ENCODE measurements around the gene DUS1L. TPM values are rescaled to one million over a fixed set of nuclear protein-coding genes. Genes with fewer than 3 reads are reported as not detected.

The DUS1L gene
- polyA plus RNA-seq, 1 donor, result 90.4 TPM

DNA sequence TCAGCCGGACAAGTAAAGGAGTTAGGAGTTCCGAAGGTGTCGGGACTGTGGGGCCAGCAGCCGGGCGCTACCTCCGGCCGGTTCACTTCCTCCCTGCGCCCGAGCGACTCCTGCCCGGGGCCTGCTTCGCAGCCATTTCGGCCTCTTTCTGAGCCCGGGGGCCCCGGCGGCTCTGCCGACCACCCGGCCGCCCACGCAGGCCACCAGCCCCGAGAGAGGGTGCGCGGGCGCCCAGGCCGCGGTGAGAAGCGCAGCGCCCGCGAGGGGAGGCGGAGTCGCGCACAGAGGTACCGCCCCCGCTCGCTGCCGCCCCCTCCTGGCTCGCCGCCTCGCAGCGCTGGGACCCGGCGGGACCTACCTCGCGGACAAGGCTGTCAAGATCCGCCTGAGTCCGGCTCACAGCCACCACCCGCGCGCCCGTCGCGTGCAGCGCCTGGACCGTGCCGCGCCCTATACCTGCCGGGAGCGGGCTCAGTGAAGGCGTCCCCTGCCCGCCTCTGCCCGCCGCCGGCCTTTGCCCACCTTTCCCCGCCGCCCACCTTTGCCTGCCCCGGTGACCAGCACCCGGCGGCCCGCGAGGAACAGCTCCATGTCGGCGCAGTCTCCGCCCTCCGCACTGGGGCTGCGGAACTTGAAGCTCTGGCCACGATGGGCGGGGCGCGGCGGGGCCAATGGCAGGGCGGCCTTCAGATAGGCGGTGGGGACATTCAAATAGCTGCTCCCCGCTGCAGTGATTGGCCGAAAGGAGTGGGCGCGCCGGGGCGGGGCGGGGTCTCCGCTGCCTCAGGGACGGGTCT, 28.3 kb downstream of the DUS1L start, which contains the start of gene DCXR:
TSS of gene DCXR (minus strand) at position 606 of the 797 bp plus-strand sequence. CDS start at position 591, 15 bp downstream.
- no CpG with 5 or more reads among the region's 92 CpGs for WGBS (ENCODE audit: insufficient coverage, low lambda C conversion rate)
- H3K27ac ChIP-seq (ENCODE audit: low read length), result peak within 1 kb of the TSS; percentile 95
- peaks cover under 1% of the 10 kb centered on the region for H3K9me3 ChIP-seq (ENCODE audit: control insufficient read depth, low read depth, low read length)
- H3K4me1 ChIP-seq (ENCODE audit: control insufficient read depth, insufficient read depth, low read length), result peaks cover 20% of the 10 kb centered on the region
- peak; percentile 95 to 98 for DNase-seq
- H3K27me3 ChIP-seq (ENCODE audit: control insufficient read depth, insufficient read depth, low read length), result peaks cover 3% of the 10 kb centered on the region
- peaks cover 4% of the 10 kb centered on the region for H3K36me3 ChIP-seq (ENCODE audit: control insufficient read depth, insufficient read depth, low read length)
- peak within 1 kb of the TSS; percentile 79 for H3K4me3 ChIP-seq (ENCODE audit: low read length)

DNA sequence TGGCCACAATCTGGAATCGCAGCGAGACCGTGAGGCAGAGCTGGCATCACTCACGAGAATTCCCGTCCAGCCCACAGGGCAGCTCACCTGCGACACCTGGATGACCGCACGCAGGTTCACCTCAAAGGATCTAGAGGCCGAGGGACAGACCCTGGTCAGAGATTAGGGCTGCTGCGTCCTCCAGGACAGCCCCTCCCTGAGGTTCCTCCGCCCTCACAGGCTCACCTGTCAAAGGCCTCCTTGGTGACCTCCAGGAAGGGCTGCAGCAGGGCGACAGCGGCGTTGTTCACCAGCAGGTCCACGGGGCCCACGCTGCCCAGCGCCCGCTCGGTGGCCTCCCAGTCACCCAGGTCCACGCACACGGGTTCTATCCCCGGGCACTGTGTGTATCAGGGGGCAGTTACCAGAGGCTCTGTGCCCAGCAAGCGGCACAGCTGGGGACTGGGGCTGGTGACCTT, 28.9 kb downstream of the DUS1L start:
- Histone ChIP-seq H3K36me3 (ENCODE audit: control insufficient read depth, insufficient read depth, low read length) (peaks cover 4% of the 10 kb centered on the region), H3K4me1 (ENCODE audit: control insufficient read depth, insufficient read depth, low read length) (peaks cover 23% of the 10 kb centered on the region), H3K27me3 (ENCODE audit: control insufficient read depth, insufficient read depth, low read length) (peaks cover 6% of the 10 kb centered on the region), H3K4me3 (ENCODE audit: low read length) (peak overlapping the region; percentile 79), H3K9me3 (ENCODE audit: control insufficient read depth, low read depth, low read length) (peaks cover 3% of the 10 kb centered on the region), H3K27ac (ENCODE audit: low read length) (peak overlapping the region; percentile 95)
- no peak for DNase-seq
- WGBS (ENCODE audit: insufficient coverage, low lambda C conversion rate), result no CpG with 5 or more reads among the region's 23 CpGs

DNA sequence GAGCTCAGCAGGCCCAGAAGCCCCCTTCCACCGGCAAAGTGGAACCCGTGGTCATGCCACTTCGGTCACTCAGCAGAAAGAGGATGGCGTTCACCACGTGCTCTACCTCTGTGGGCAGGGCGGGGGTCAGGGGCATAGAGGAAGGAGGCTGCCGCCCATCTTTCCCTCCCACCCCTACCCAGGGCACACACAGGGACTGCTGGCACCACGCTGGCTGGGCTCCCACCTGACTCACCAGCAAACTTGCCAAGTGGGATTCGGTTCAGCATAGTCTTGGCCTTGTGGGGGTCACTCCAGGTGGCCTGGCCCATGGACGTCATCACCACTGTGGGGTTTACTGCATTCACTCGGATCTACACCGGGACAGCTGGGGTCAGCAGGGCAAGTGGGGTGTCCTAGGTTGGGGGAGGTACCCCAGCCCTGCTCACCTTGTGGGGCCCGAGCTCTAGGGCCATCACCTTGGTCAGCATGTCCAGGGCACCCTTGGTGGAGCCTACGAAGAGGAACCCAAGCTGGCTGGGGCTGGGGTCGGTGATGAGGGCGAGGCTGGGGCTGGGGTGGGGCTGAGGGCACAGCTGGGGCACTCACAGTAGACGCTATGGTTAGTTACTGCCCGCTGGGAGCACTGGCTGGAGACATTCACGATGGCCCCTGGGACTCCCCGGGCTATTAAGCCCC, 29.5 kb downstream of the DUS1L start:
- H3K9me3 ChIP-seq (ENCODE audit: control insufficient read depth, low read depth, low read length), result peaks cover 3% of the 10 kb centered on the region
- H3K4me3 ChIP-seq (ENCODE audit: low read length), result peak overlapping the region; percentile 79
- H3K36me3 ChIP-seq (ENCODE audit: control insufficient read depth, insufficient read depth, low read length), result peaks cover 4% of the 10 kb centered on the region
- H3K27ac ChIP-seq (ENCODE audit: low read length), result no peak overlapping the region
- peaks cover 6% of the 10 kb centered on the region for H3K27me3 ChIP-seq (ENCODE audit: control insufficient read depth, insufficient read depth, low read length)
- DNase-seq, result no peak
- peaks cover 23% of the 10 kb centered on the region for H3K4me1 ChIP-seq (ENCODE audit: control insufficient read depth, insufficient read depth, low read length)
- no CpG with 5 or more reads among the region's 20 CpGs for WGBS (ENCODE audit: insufficient coverage, low lambda C conversion rate)

DNA sequence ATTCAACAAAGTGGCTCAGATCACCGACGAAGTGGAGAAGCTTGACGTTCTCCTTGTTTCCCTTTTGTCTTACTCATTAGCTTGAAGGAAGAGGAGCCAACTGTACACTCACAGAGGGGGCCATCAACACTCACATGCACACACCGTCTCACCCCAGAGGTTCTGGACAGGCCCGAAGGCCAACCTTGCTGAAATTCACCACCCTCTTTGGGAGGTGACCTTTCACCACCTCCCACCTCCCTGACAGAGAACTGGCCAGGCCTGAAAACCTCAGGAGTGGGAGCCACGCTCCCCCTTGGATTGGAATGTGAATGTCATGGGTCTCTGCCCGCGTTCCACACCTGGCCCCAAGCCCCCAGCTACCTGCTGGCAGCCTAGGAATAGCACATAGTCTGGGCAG, 30.1 kb downstream of the DUS1L start:
- peaks cover 3% of the 10 kb centered on the region for H3K9me3 ChIP-seq (ENCODE audit: control insufficient read depth, low read depth, low read length)
- peaks cover 6% of the 10 kb centered on the region for H3K27me3 ChIP-seq (ENCODE audit: control insufficient read depth, insufficient read depth, low read length)
- WGBS (ENCODE audit: insufficient coverage, low lambda C conversion rate), result no CpG with 5 or more reads among the region's 8 CpGs
- peaks cover 4% of the 10 kb centered on the region for H3K36me3 ChIP-seq (ENCODE audit: control insufficient read depth, insufficient read depth, low read length)
- peaks cover 27% of the 10 kb centered on the region for H3K4me1 ChIP-seq (ENCODE audit: control insufficient read depth, insufficient read depth, low read length)
- H3K27ac ChIP-seq (ENCODE audit: low read length), result no peak overlapping the region
- DNase-seq, result no peak
- H3K4me3 ChIP-seq (ENCODE audit: low read length), result no peak overlapping the region

DNA sequence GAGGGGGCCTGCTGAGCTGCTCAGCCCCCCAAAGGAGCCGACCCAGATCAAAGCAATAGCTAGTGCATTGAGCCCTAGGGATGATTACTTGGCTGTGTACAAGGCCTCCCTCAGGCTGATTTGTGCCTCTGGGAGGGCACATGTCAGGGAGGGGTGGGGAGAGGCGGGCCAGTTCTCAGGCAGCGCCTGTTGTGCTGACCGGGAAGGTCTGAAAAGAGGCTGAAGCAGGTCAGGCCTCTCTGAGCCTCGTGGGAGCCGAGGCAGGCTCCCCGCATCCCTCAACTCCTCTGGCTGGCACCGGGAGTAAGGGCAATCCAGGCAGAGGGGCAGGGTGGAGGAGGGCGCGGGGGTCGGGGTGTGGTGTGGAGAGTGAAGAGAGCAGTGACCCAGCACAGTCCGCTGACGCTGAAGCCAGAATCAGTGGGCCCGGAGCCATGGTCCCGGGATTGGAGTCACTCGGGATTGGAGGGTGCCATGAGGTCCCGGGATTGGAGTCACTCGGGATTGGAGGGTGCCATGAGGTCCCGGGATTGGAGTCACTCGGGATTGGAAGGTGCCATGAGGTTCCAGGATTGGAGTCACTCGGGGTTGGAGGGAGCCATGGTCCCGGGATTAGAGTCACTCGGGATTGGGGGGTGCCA, 31.1 kb downstream of the DUS1L start:
- H3K36me3 ChIP-seq (ENCODE audit: control insufficient read depth, insufficient read depth, low read length), result peaks cover 4% of the 10 kb centered on the region
- no peak overlapping the region for H3K27ac ChIP-seq (ENCODE audit: low read length)
- H3K4me3 ChIP-seq (ENCODE audit: low read length), result no peak overlapping the region
- H3K4me1 ChIP-seq (ENCODE audit: control insufficient read depth, insufficient read depth, low read length), result peaks cover 27% of the 10 kb centered on the region
- 87% methylated on average over 3 of the region's 23 CpGs for WGBS (ENCODE audit: insufficient coverage, low lambda C conversion rate)
- peaks cover 3% of the 10 kb centered on the region for H3K9me3 ChIP-seq (ENCODE audit: control insufficient read depth, low read depth, low read length)
- no peak for DNase-seq
- peaks cover 6% of the 10 kb centered on the region for H3K27me3 ChIP-seq (ENCODE audit: control insufficient read depth, insufficient read depth, low read length)

DNA sequence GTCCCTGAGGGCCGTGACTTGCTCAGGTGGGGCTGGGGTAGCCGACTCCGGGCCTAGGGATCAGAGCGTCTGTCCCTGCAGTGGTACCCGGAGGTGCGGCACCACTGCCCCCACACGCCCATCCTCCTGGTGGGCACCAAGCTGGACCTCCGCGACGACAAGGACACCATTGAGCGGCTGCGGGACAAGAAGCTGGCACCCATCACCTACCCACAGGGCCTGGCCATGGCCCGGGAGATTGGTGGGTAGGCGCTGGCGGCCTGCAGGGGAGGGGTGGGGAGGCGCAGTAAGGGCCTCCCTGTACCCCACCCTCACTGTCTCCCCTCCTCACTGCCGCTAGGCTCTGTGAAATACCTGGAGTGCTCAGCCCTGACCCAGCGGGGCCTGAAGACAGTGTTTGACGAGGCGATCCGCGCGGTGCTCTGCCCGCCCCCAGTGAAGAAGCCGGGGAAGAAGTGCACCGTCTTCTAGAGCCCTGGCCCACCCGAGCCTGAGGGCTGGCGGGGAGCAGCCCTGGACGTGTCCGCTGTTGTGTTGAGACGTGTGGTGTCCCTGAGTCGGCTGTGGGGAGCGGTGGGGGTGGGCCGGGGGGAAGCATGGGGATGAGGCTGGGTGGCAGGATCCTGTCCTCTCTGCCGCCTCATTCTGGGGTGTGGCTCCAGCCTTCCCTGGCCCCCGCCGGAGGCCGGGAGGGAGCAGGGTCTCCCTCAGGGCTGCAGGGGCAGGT, 32.1 kb downstream of the DUS1L start:
- peaks cover 27% of the 10 kb centered on the region for H3K4me1 ChIP-seq (ENCODE audit: control insufficient read depth, insufficient read depth, low read length)
- peaks cover 11% of the 10 kb centered on the region for H3K36me3 ChIP-seq (ENCODE audit: control insufficient read depth, insufficient read depth, low read length)
- H3K9me3 ChIP-seq (ENCODE audit: control insufficient read depth, low read depth, low read length), result peaks cover 3% of the 10 kb centered on the region
- WGBS (ENCODE audit: insufficient coverage, low lambda C conversion rate), result no CpG with 5 or more reads among the region's 38 CpGs
- H3K27me3 ChIP-seq (ENCODE audit: control insufficient read depth, insufficient read depth, low read length), result peaks cover 6% of the 10 kb centered on the region
- H3K4me3 ChIP-seq (ENCODE audit: low read length), result no peak overlapping the region
- DNase-seq, result no peak
- no peak overlapping the region for H3K27ac ChIP-seq (ENCODE audit: low read length)

DNA sequence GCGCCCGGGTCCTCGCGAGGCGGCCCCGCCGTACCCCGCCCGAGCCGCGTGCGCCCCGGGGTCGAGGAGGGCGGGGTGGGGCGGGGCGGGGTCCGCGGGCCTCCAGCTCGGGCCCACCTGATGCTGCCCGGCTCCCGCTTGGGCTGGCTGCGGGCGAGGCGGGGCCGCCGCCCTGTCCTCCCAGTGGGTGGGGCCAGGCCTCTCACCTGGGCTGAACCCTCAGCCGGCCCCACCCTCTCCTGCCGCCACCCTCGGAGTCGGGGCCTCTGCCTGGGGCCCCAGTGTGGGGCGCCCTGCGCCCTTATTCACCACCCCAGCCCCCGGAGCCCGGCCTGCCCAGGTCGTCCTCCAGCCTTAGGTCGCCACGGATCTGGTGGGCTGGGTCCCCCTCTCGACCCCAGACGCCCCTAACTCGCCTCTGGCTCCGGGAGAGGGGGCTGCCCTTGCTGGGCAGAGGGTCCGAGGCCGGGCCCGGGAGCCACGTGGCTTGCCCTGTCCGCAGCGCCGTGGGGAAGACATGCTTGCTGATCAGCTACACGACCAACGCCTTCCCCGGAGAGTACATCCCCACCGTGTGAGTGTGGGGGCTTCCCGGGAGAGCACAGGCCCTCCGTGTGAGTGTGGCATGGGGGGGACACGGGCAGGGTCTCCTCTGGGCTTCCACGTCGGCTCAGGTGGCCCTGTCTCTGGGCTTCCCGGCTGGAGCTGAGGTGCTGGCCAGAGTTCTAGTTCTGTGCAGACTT, 33.5 kb downstream of the DUS1L start:
- Histone ChIP-seq H3K36me3 (ENCODE audit: control insufficient read depth, insufficient read depth, low read length) (peaks cover 21% of the 10 kb centered on the region), H3K4me3 (ENCODE audit: low read length) (peak overlapping the region; percentile 32), H3K4me1 (ENCODE audit: control insufficient read depth, insufficient read depth, low read length) (peaks cover 22% of the 10 kb centered on the region), H3K27me3 (ENCODE audit: control insufficient read depth, insufficient read depth, low read length) (peaks cover 6% of the 10 kb centered on the region), H3K9me3 (ENCODE audit: control insufficient read depth, low read depth, low read length) (peaks cover 3% of the 10 kb centered on the region), H3K27ac (ENCODE audit: low read length) (no peak overlapping the region)
- WGBS (ENCODE audit: insufficient coverage, low lambda C conversion rate), result no CpG with 5 or more reads among the region's 59 CpGs
- DNase-seq, result peak in 1 of 2 donors; percentile 67

DNA sequence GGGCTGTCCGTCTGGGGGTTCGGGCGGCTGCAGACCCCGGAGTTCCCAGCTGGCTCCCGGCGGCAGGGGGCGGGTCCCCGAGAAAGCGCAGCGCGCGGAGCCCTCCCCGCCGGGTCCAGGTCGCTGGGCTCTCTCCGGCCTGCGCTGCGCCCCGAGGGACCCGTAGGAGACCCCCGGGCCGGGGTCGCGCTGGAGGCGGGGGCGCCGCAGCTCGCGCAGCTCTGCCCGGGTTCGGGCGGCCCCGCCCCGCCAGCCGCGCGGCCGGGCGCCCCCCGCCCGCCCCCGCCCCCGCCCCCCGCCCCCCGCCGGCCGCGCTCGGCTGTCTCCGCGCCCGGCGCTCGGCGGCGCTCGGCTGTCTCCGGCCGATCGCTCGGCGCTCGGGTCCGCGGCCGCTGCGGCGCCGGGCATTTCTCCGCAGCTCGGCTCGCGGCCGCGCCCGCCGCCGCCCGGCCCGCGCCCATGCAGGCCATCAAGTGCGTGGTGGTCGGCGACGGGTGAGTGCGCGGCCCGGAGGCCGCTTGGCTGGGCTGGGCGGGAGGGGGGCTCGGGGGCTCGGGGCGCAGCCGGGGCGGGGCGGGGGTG, 34.2 kb downstream of the DUS1L start, which contains the start of gene RAC3:
TSS of gene RAC3 (plus strand) at position 376 of the 582 bp plus-strand sequence. CDS start at position 460, 84 bp downstream.
- H3K9me3 ChIP-seq (ENCODE audit: control insufficient read depth, low read depth, low read length), result peaks cover 3% of the 10 kb centered on the region
- no CpG with 5 or more reads among the region's 96 CpGs for WGBS (ENCODE audit: insufficient coverage, low lambda C conversion rate)
- DNase-seq, result no peak
- H3K27me3 ChIP-seq (ENCODE audit: control insufficient read depth, insufficient read depth, low read length), result peaks cover 6% of the 10 kb centered on the region
- peaks cover 17% of the 10 kb centered on the region for H3K4me1 ChIP-seq (ENCODE audit: control insufficient read depth, insufficient read depth, low read length)
- H3K27ac ChIP-seq (ENCODE audit: low read length), result peak within 1 kb of the TSS; percentile 17
- peaks cover 25% of the 10 kb centered on the region for H3K36me3 ChIP-seq (ENCODE audit: control insufficient read depth, insufficient read depth, low read length)
- H3K4me3 ChIP-seq (ENCODE audit: low read length), result peak within 1 kb of the TSS; percentile 49

Data from large intestine (tissue), 3 donors.